Activated naive CD4-positive, alpha-beta T cell treated with anti-CD3 and anti-CD28 coated beads, Interleukin-2, amount 10 ng/mL, durations not matched to agents 7 days and 5 days (primary cell): ENCODE measurements around the gene INPP5E.
"Not testable (repeated sequence)": the region's sequence is repeated elsewhere in the genome, so short reads cannot be mapped to it uniquely, and the experiment has no call there.

Source experiments
- CTCF ChIA-PET: fragments of 350-600 bp; sonication (Branson Sonifier 250); formaldehyde crosslinking; loops from one replicate; lab custom pipeline; 2021; ENCODE audit warnings: antibody characterized with exemption; lab: Charles Lee
- DNase-seq: peaks from one replicate; pipeline ENCODE4 v3.0.0-alpha.2; 2020
- H3K27ac Mint-ChIP-seq: one replicate; pipeline ENCODE4 v1.8.0; 2021; ENCODE audit warnings: mild to moderate bottlenecking, moderate library complexity, mixed read lengths
- H3K27me3 Mint-ChIP-seq: one replicate; pipeline ENCODE4 v1.8.0; 2021; ENCODE audit warnings: mild to moderate bottlenecking, mixed read lengths
- H3K36me3 Mint-ChIP-seq: one replicate; pipeline ENCODE4 v1.8.0; 2021; ENCODE audit warnings: mixed read lengths
- H3K4me1 Mint-ChIP-seq: one replicate; pipeline ENCODE4 v1.8.0; 2021; ENCODE audit warnings: mixed read lengths
- H3K4me3 Mint-ChIP-seq: one replicate; pipeline ENCODE4 v1.8.0; 2021; ENCODE audit warnings: mild to moderate bottlenecking, moderate library complexity, mixed read lengths
- H3K9me3 Mint-ChIP-seq: one replicate; pipeline ENCODE4 v1.8.0; 2021; ENCODE audit warnings: mixed read lengths

The INPP5E gene

GRCh38 chr9:136419092-136419420 is 20.6 kb downstream of the INPP5E start:
- H3K36me3 Mint-ChIP-seq = peaks cover 30% of the 10 kb centered on the region
- DNase-seq = no peak
- H3K27ac Mint-ChIP-seq = no peak overlapping the region
- H3K4me3 Mint-ChIP-seq = no peak overlapping the region
- H3K4me1 Mint-ChIP-seq = no peaks in the 10 kb centered on the region
- H3K9me3 Mint-ChIP-seq = no peaks in the 10 kb centered on the region
- CTCF ChIA-PET = no interaction called here
- no peaks in the 10 kb centered on the region for H3K27me3 Mint-ChIP-seq

- CTCF ChIA-PET = interaction anchor here (0.7 kb wide), 1 partner anchor 584 kb away, joined by 3 read pairs; no protein-coding TSS in a partner anchor
- H3K36me3 Mint-ChIP-seq = peaks cover 34% of the 10 kb centered on the region
Measured at GRCh38 chr9:136418182-136419091, 21.2 kb downstream of the INPP5E start.

GRCh38 chr9:136416914-136417313 is 22.7 kb downstream of the INPP5E start:
- no peaks in the 10 kb centered on the region for H3K9me3 Mint-ChIP-seq
- H3K27ac Mint-ChIP-seq = no peak overlapping the region
- CTCF ChIA-PET = no interaction called here
- H3K4me1 Mint-ChIP-seq = peaks cover 11% of the 10 kb centered on the region
- no peaks in the 10 kb centered on the region for H3K27me3 Mint-ChIP-seq
- peaks cover 39% of the 10 kb centered on the region for H3K36me3 Mint-ChIP-seq
- no peak for DNase-seq
- H3K4me3 Mint-ChIP-seq = no peak overlapping the region

More at GRCh38 chr9:136418182-136419091, 21.2 kb downstream of the INPP5E start:
- no peak for DNase-seq
- no peaks in the 10 kb centered on the region for H3K27me3 Mint-ChIP-seq
- H3K4me3 Mint-ChIP-seq = no peak overlapping the region
- H3K9me3 Mint-ChIP-seq = no peaks in the 10 kb centered on the region
- H3K27ac Mint-ChIP-seq = no peak overlapping the region
- peaks cover 4% of the 10 kb centered on the region for H3K4me1 Mint-ChIP-seq

GRCh38 chr9:136416427-136416826 is 23.2 kb downstream of the INPP5E start:
- Mint-ChIP-seq H3K9me3 (no peaks in the 10 kb centered on the region), H3K4me1 (peaks cover 16% of the 10 kb centered on the region), H3K36me3 (peaks cover 40% of the 10 kb centered on the region), H3K4me3 (no peak overlapping the region), H3K27ac (no peak overlapping the region), H3K27me3 (no peaks in the 10 kb centered on the region)
- DNase-seq = no peak
- CTCF ChIA-PET = no interaction called here

- peaks cover 45% of the 10 kb centered on the region for H3K4me1 Mint-ChIP-seq
- H3K27ac Mint-ChIP-seq = no peak overlapping the region
- CTCF ChIA-PET = interaction anchor here (1.1 kb wide), 1 partner anchor 12 kb away, joined by 3 read pairs; no protein-coding TSS in a partner anchor
- H3K9me3 Mint-ChIP-seq = no peaks in the 10 kb centered on the region
- no peak for DNase-seq
- no peaks in the 10 kb centered on the region for H3K27me3 Mint-ChIP-seq
- peaks cover 38% of the 10 kb centered on the region for H3K36me3 Mint-ChIP-seq
- H3K4me3 Mint-ChIP-seq = no peak overlapping the region
Measured at GRCh38 chr9:136412962-136413361, 26.7 kb downstream of the INPP5E start.

- peaks cover 40% of the 10 kb centered on the region for H3K36me3 Mint-ChIP-seq
- H3K4me1 Mint-ChIP-seq = peaks cover 56% of the 10 kb centered on the region
- H3K27me3 Mint-ChIP-seq = no peaks in the 10 kb centered on the region
- peak overlapping the region; percentile 92 for H3K27ac Mint-ChIP-seq
- no peak for DNase-seq
- CTCF ChIA-PET = no interaction called here
- H3K9me3 Mint-ChIP-seq = no peaks in the 10 kb centered on the region
- H3K4me3 Mint-ChIP-seq = peak overlapping the region; percentile 87
Measured at GRCh38 chr9:136411378-136411777, 28.3 kb downstream of the INPP5E start.

- Mint-ChIP-seq H3K9me3 (no peaks in the 10 kb centered on the region), H3K27me3 (no peaks in the 10 kb centered on the region), H3K4me1 (peaks cover 59% of the 10 kb centered on the region), H3K27ac (peak within 1 kb of the TSS; percentile 92), H3K36me3 (peaks cover 43% of the 10 kb centered on the region), H3K4me3 (peak within 1 kb of the TSS; percentile 87)
- DNase-seq = peak; percentile 96
- CTCF ChIA-PET = interaction anchor here (1.0 kb wide), 1 partner anchor 10 kb away, joined by 5 read pairs; the partner anchor contains the start of gene SNAPC4
Measured at GRCh38 chr9:136410500-136411287, 29.0 kb downstream of the INPP5E start, which contains the start of the genes ENTR1 and PMPCA. TSS of gene ENTR1 (minus strand) at chr9:136410614. CDS start at chr9:136410397, 217 bp downstream. TSS of gene PMPCA (plus strand) at chr9:136410658. CDS start at chr9:136410669, 11 bp downstream.

GRCh38 chr9:136409557-136410455 is 29.8 kb downstream of the INPP5E start:
- DNase-seq = peak; percentile 55
- CTCF ChIA-PET = interaction anchor here (1.0 kb wide), 1 partner anchor 9 kb away, joined by 5 read pairs; the partner anchor contains the start of gene SNAPC4

GRCh38 chr9:136407911-136408310 is 31.7 kb downstream of the INPP5E start:
- Mint-ChIP-seq H3K27me3 (no peaks in the 10 kb centered on the region), H3K36me3 (peaks cover 49% of the 10 kb centered on the region), H3K4me3 (peak overlapping the region; percentile 21), H3K4me1 (peaks cover 79% of the 10 kb centered on the region), H3K27ac (no peak overlapping the region), H3K9me3 (no peaks in the 10 kb centered on the region)
- peak; percentile 28 for DNase-seq
- CTCF ChIA-PET = no interaction called here

More at GRCh38 chr9:136409557-136410455, 29.8 kb downstream of the INPP5E start:
- H3K4me3 Mint-ChIP-seq = peak overlapping the region; percentile 87
- H3K36me3 Mint-ChIP-seq = peaks cover 50% of the 10 kb centered on the region
- H3K4me1 Mint-ChIP-seq = peaks cover 68% of the 10 kb centered on the region
- peak overlapping the region; percentile 89 for H3K27ac Mint-ChIP-seq
- no peaks in the 10 kb centered on the region for H3K27me3 Mint-ChIP-seq
- no peaks in the 10 kb centered on the region for H3K9me3 Mint-ChIP-seq

- H3K9me3 Mint-ChIP-seq, CTCF ChIA-PET, DNase-seq, H3K27ac Mint-ChIP-seq, H3K4me3 Mint-ChIP-seq, H3K27me3 Mint-ChIP-seq: not testable (repeated sequence)
- Mint-ChIP-seq H3K4me1 (peaks cover 83% of the 10 kb centered on the region), H3K36me3 (peaks cover 52% of the 10 kb centered on the region)
Measured at GRCh38 chr9:136407061-136407460, 32.6 kb downstream of the INPP5E start.

- CTCF ChIA-PET, H3K27me3 Mint-ChIP-seq, H3K4me3 Mint-ChIP-seq, DNase-seq, H3K9me3 Mint-ChIP-seq, H3K27ac Mint-ChIP-seq: not testable (repeated sequence)
- Mint-ChIP-seq H3K36me3 (peaks cover 57% of the 10 kb centered on the region), H3K4me1 (peaks cover 81% of the 10 kb centered on the region)
Measured at GRCh38 chr9:136405904-136406303, 33.7 kb downstream of the INPP5E start.

- H3K4me3 Mint-ChIP-seq = no peak overlapping the region
- CTCF ChIA-PET = no interaction called here
Measured at GRCh38 chr9:136405481-136405880, 34.2 kb downstream of the INPP5E start.

GRCh38 chr9:136404801-136405136 is 34.9 kb downstream of the INPP5E start:
- Mint-ChIP-seq H3K4me1 (peaks cover 81% of the 10 kb centered on the region), H3K36me3 (peaks cover 57% of the 10 kb centered on the region), H3K9me3 (no peaks in the 10 kb centered on the region), H3K4me3 (peak overlapping the region; percentile 40), H3K27ac (peak overlapping the region; percentile 88), H3K27me3 (no peaks in the 10 kb centered on the region)
- DNase-seq = no peak
- CTCF ChIA-PET = interaction anchor here (0.6 to 1.1 kb wide), 2 partner anchors 80 to 95 kb away, joined by 3 read pairs; no protein-coding TSS in a partner anchor

More at GRCh38 chr9:136405481-136405880, 34.2 kb downstream of the INPP5E start:
- Mint-ChIP-seq H3K36me3 (peaks cover 57% of the 10 kb centered on the region), H3K9me3 (no peaks in the 10 kb centered on the region), H3K27me3 (no peaks in the 10 kb centered on the region), H3K27ac (peak overlapping the region; percentile 88), H3K4me1 (peaks cover 82% of the 10 kb centered on the region)
- DNase-seq = no peak
